H9 (cell line): Measurements from ENCODE around the gene SMTN. TPM values are rescaled to one million over a fixed set of nuclear protein-coding genes. Genes with fewer than 3 reads are reported as not detected.

Experiments used
- DNase-seq: peaks from one replicate; pipeline ENCODE4 v3.0.0-alpha.2; 2017
- H2AFZ ChIP-seq: one replicate; pipeline ENCODE4 v1.6.1; 2013; ENCODE audit warnings: mild to moderate bottlenecking, low read length, control low read depth, moderate library complexity
- H2AK5ac ChIP-seq: 2 replicates; pipeline ENCODE4 v1.6.1; 2013; ENCODE audit warnings: low read length, control low read depth, mixed read lengths; ENCODE audit not compliant: insufficient read length
- H2BK120ac ChIP-seq: one replicate; pipeline ENCODE4 v1.6.1; 2013; ENCODE audit warnings: low read depth, mild to moderate bottlenecking, low read length, control low read depth, inconsistent platforms; ENCODE audit not compliant: poor library complexity, severe bottlenecking
- H2BK12ac ChIP-seq: 2 replicates; pipeline ENCODE4 v1.6.1; 2013; ENCODE audit warnings: low read length, control low read depth, mixed read lengths, low read depth; ENCODE audit not compliant: insufficient read length
- H2BK15ac ChIP-seq: 2 replicates; pipeline ENCODE4 v1.6.1; 2013; ENCODE audit warnings: low read depth, low read length, control low read depth
- H2BK20ac ChIP-seq: one replicate; pipeline ENCODE4 v1.6.1; 2013; ENCODE audit warnings: low read depth, mild to moderate bottlenecking, low read length, control low read depth, inconsistent platforms; ENCODE audit not compliant: poor library complexity, severe bottlenecking
- H2BK5ac ChIP-seq: 2 replicates; pipeline ENCODE4 v1.6.1; 2013; ENCODE audit warnings: low read length, control low read depth, mixed read lengths; ENCODE audit not compliant: insufficient read length
- H3K14ac ChIP-seq: 2 replicates; pipeline ENCODE4 v1.6.1; 2013; ENCODE audit warnings: low read length, control low read depth; ENCODE audit not compliant: insufficient read depth
- H3K18ac ChIP-seq: 2 replicates; pipeline ENCODE4 v1.6.1; 2013; ENCODE audit warnings: low read depth, mild to moderate bottlenecking, mixed read lengths, low read length, control low read depth; ENCODE audit not compliant: insufficient read length
- H3K23ac ChIP-seq: 2 replicates; pipeline ENCODE4 v1.6.1; 2013; ENCODE audit warnings: low read length, control low read depth, mixed read lengths, low read depth; ENCODE audit not compliant: insufficient read length
- H3K23me2 ChIP-seq: 2 replicates; pipeline ENCODE4 v1.6.1; 2013; ENCODE audit warnings: low read depth, mild to moderate bottlenecking, mixed read lengths, low read length, control low read depth; ENCODE audit not compliant: insufficient read length, poor library complexity, severe bottlenecking
- H3K27ac ChIP-seq: 2 replicates; pipeline ENCODE4 v1.5.1; 2013; ENCODE audit warnings: low read length, control low read depth, mixed read lengths, low read depth; ENCODE audit not compliant: insufficient read length
- H3K27me3 ChIP-seq: 2 replicates; pipeline ENCODE4 v1.6.1; 2013; ENCODE audit warnings: low read length, control low read depth, inconsistent platforms; ENCODE audit not compliant: insufficient read depth
- H3K4ac ChIP-seq: 2 replicates; pipeline ENCODE4 v1.6.1; 2013; ENCODE audit warnings: low read depth, mild to moderate bottlenecking, control low read depth, inconsistent platforms, low read length, moderate library complexity
- H3K4me1 ChIP-seq: 2 replicates; pipeline ENCODE4 v1.6.1; 2013; ENCODE audit warnings: low read length, control low read depth, inconsistent platforms; ENCODE audit not compliant: insufficient read depth
- H3K4me2 ChIP-seq: 2 replicates; pipeline ENCODE4 v1.6.1; 2013; ENCODE audit warnings: low read length, control low read depth, mixed read lengths; ENCODE audit not compliant: insufficient read length, insufficient read depth
- H3K56ac ChIP-seq: 2 replicates; pipeline ENCODE4 v1.6.1; 2013; ENCODE audit warnings: low read depth, mild to moderate bottlenecking, mixed read lengths, low read length, control low read depth; ENCODE audit not compliant: insufficient read length
- H3K79me1 ChIP-seq: 2 replicates; pipeline ENCODE4 v1.6.1; 2013; ENCODE audit warnings: low read depth, mild to moderate bottlenecking, moderate library complexity, low read length, control low read depth, inconsistent platforms; ENCODE audit not compliant: insufficient read depth, poor library complexity, severe bottlenecking
- H3K79me2 ChIP-seq: 2 replicates; pipeline ENCODE4 v1.6.1; 2013; ENCODE audit warnings: low read length, control low read depth, inconsistent platforms; ENCODE audit not compliant: insufficient read depth
- H3K9ac ChIP-seq: 2 replicates; pipeline ENCODE4 v1.6.1; 2013; ENCODE audit warnings: low read length, control low read depth, mixed read lengths; ENCODE audit not compliant: insufficient read length; ENCODE audit errors: extremely low read depth
- H3K9me3 ChIP-seq: one replicate; pipeline ENCODE4 v1.6.1; 2013; ENCODE audit warnings: low read depth, low read length, inconsistent platforms; ENCODE audit not compliant: control insufficient read depth
- H3T11ph ChIP-seq: one replicate; pipeline ENCODE4 v1.6.1; 2013; ENCODE audit warnings: mild to moderate bottlenecking, low read length, control low read depth, inconsistent platforms
- H4K20me1 ChIP-seq: one replicate; pipeline ENCODE4 v1.6.1; 2013; ENCODE audit not compliant: control insufficient read depth, insufficient read length, insufficient read depth
- H4K5ac ChIP-seq: 2 replicates; pipeline ENCODE4 v1.6.1; 2013; ENCODE audit warnings: low read depth, mild to moderate bottlenecking, mixed read lengths, low read length, control low read depth; ENCODE audit not compliant: insufficient read length
- H4K8ac ChIP-seq: replicated peaks from 2 replicates; pipeline ENCODE4 v1.6.1; 2013; ENCODE audit warnings: low read length, control low read depth, mixed read lengths, low read depth; ENCODE audit not compliant: insufficient read length
- H4K91ac ChIP-seq: 2 replicates; pipeline ENCODE4 v1.6.1; 2013; ENCODE audit warnings: low read depth, mild to moderate bottlenecking, moderate library complexity, mixed read lengths, low read length, control low read depth; ENCODE audit not compliant: insufficient read length
- H3K27ac Mint-ChIP-seq, 3 experiments: 2 replicates in 2 of 3; 3 replicates in 1 of 3; pipeline ENCODE4 v1.8.0; 2020 to 2021; ENCODE audit warnings: mixed read lengths in 3 of 3, mild to moderate bottlenecking in 1 of 3, moderate library complexity in 1 of 3
- H3K27me3 Mint-ChIP-seq: 2 replicates; pipeline ENCODE4 v1.8.0; 2021; ENCODE audit warnings: low read depth, mild to moderate bottlenecking, moderate library complexity, mixed read lengths
- H3K36me3 Mint-ChIP-seq, 3 experiments: 2 replicates in 2 of 3; 3 replicates in 1 of 3; pipeline ENCODE4 v1.8.0; 2020 to 2021; ENCODE audit warnings: low read depth in 3 of 3, mixed read lengths in 3 of 3; ENCODE audit not compliant: insufficient read depth in 1 of 3
- H3K4me1 Mint-ChIP-seq, 2 experiments: 2 replicates each; pipeline ENCODE4 v1.8.0; 2020; ENCODE audit warnings: mixed read lengths in 2 of 2
- H3K4me3 Mint-ChIP-seq, 2 experiments: 2 replicates in 1 of 2; 3 replicates in 1 of 2; pipeline ENCODE4 v1.8.0; 2020 to 2021; ENCODE audit warnings: mild to moderate bottlenecking in 2 of 2, mixed read lengths in 2 of 2, moderate library complexity in 1 of 2
- H3K9me3 Mint-ChIP-seq, 2 experiments: 2 replicates in 1 of 2; 3 replicates in 1 of 2; pipeline ENCODE4 v1.8.0; 2020; ENCODE audit warnings: mild to moderate bottlenecking in 2 of 2, mixed read lengths in 2 of 2, moderate library complexity in 1 of 2
- CTCF ChIP-seq: fragments of 200-600 bp; sonication (generic); conservative IDR thresholded peaks from 3 replicates; pipeline ENCODE4 v1.8.0; 2021; ENCODE audit warnings: antibody characterized with exemption, mild to moderate bottlenecking
- WGBS: extraction: QIAGEN DNeasy Blood & Tissue Kit; methylation state at CpG from one replicate; pipeline ENCODE4 v1.1.7; 2013; ENCODE audit warnings: missing lambda C conversion rate, low lambda C conversion rate, mixed read lengths; ENCODE audit not compliant: insufficient read length; ENCODE audit errors: extremely low coverage; 5-methylcytosine and 5-hydroxymethylcytosine counted together
- total RNA-seq: library from RNA; stranded (reverse); gene quantifications from 2 replicates; pipeline ENCODE4 v1.2.1, GENCODE V29; 2021

The SMTN gene
- total RNA-seq, 1 experiment from 2014 or later = 23.4 TPM

GRCh38 chr22:31119026-31119717, 38.1 kb downstream of the SMTN start:
- no peak overlapping the region for H3K9ac ChIP-seq
- no peak overlapping the region for H3K18ac ChIP-seq
- no peak overlapping the region for H3T11ph ChIP-seq
- H3K14ac ChIP-seq = no peak overlapping the region
- H2BK120ac ChIP-seq = no peak overlapping the region
- H3K4ac ChIP-seq = no peak overlapping the region
- no peak overlapping the region for H2AFZ ChIP-seq
- Mint-ChIP-seq H3K27ac (peak overlapping the region in 1 of 3 experiments; percentile 39; a peak in 2 of 7 replicates), H3K27me3 (peaks cover 12% of the 10 kb centered on the region), H3K4me3 (no peak overlapping the region), H3K4me1 (peaks cover 21 to 29% of the 10 kb centered on the region in 2 experiments), H3K9me3 (no peaks in the 10 kb centered on the region), H3K36me3 (no peaks in the 10 kb centered on the region)
- no peak overlapping the region for H3K27ac ChIP-seq
- H4K91ac ChIP-seq = no peak overlapping the region
- H3K4me2 ChIP-seq = no peak overlapping the region
- H4K20me1 ChIP-seq = no peaks in the 10 kb centered on the region
- peaks cover 5% of the 10 kb centered on the region for H3K4me1 ChIP-seq
- no peaks in the 10 kb centered on the region for H3K23me2 ChIP-seq
- no peaks in the 10 kb centered on the region for H3K79me2 ChIP-seq
- no peak overlapping the region for H4K5ac ChIP-seq
- no peak overlapping the region for H2BK20ac ChIP-seq
- no peaks in the 10 kb centered on the region for H3K27me3 ChIP-seq
- no peak overlapping the region for H3K23ac ChIP-seq
- no peaks in the 10 kb centered on the region for H3K79me1 ChIP-seq
- WGBS = no CpG with 5 or more reads among the region's 7 CpGs
- TF ChIP-seq CTCF = no peak
- H2BK5ac ChIP-seq = no peak overlapping the region
- no peak overlapping the region for H2AK5ac ChIP-seq
- no peak overlapping the region for H2BK12ac ChIP-seq
- no peak overlapping the region for H3K56ac ChIP-seq
- no peak for DNase-seq
- H2BK15ac ChIP-seq = no peak overlapping the region
- H4K8ac ChIP-seq = no peak overlapping the region
- H3K9me3 ChIP-seq = no peaks in the 10 kb centered on the region
